Coronary artery (tissue), 2 donors: ENCODE measurements around the gene CDK19.

ENCODE experiments used
- DNase-seq: peaks from one replicate; pipeline ENCODE4 v3.0.0-alpha.2; 2017; ENCODE audit warnings: low spot score
- H3K27ac ChIP-seq, 2 donors: fragments of 200-600 bp; sonication (generic); one replicate each; pipeline ENCODE4 v1.5.1; 2016 to 2019
- H3K4me3 ChIP-seq: fragments of 200-600 bp; sonication (generic); 2 replicates; pipeline ENCODE4 v1.5.1; 2016; ENCODE audit warnings: mild to moderate bottlenecking, moderate library complexity
- CTCF ChIP-seq: fragments of 200-600 bp; sonication (generic); IDR thresholded peaks from one replicate; pipeline ENCODE4 v1.5.1; 2019; ENCODE audit warnings: antibody characterized with exemption

The CDK19 gene

GRCh38 chr6:110703906-110704594 lies 111.2 kb downstream of the CDK19 start:
- Histone ChIP-seq H3K27ac (no peak overlapping the region), H3K4me3 (no peak overlapping the region)
- TF ChIP-seq CTCF: no peak
- no peak for DNase-seq

- DNase-seq: no peak
- H3K4me3 ChIP-seq: no peak overlapping the region
- H3K27ac ChIP-seq: no peak overlapping the region
- no peak for TF ChIP-seq CTCF
Observed at GRCh38 chr6:110703010-110703905, 112.0 kb downstream of the CDK19 start.

- Histone ChIP-seq H3K27ac (no peak overlapping the region), H3K4me3 (no peak overlapping the region)
- DNase-seq: no peak
- TF ChIP-seq CTCF: no peak
Observed at GRCh38 chr6:110699780-110700179, 115.5 kb downstream of the CDK19 start.

GRCh38 chr6:110693994-110694393 lies 121.3 kb downstream of the CDK19 start:
- no peak for DNase-seq
- TF ChIP-seq CTCF: no peak
- Histone ChIP-seq H3K4me3 (no peak overlapping the region), H3K27ac (no peak overlapping the region)

GRCh38 chr6:110693296-110693695 lies 122.0 kb downstream of the CDK19 start:
- Histone ChIP-seq H3K4me3 (no peak overlapping the region), H3K27ac (no peak overlapping the region)
- DNase-seq: no peak
- no peak for TF ChIP-seq CTCF

- no peak for TF ChIP-seq CTCF
- Histone ChIP-seq H3K4me3 (no peak overlapping the region), H3K27ac (no peak overlapping the region)
- no peak for DNase-seq
Observed at GRCh38 chr6:110690916-110691315, 124.4 kb downstream of the CDK19 start.
